Osteoblast (primary cell): ENCODE data around the gene NRP2. TPM values are rescaled to one million over a fixed set of nuclear protein-coding genes. Genes with fewer than 3 reads are reported as not detected.

Source experiments
- DNase-seq: peaks from one replicate; pipeline ENCODE4 v3.0.0; 2011; ENCODE audit warnings: low spot score, mixed read lengths; ENCODE audit not compliant: insufficient read length; ENCODE audit errors: missing footprints
- H2AFZ ChIP-seq: 2 replicates; pipeline ENCODE4 v1.6.0; 2011; ENCODE audit warnings: mild to moderate bottlenecking, low read length
- H3K27ac ChIP-seq: 2 replicates; pipeline ENCODE4 v1.5.1; 2011; ENCODE audit warnings: mild to moderate bottlenecking, low read depth, low read length, moderate library complexity
- H3K27me3 ChIP-seq: 2 replicates; pipeline ENCODE4 v1.6.0; 2012; ENCODE audit warnings: mild to moderate bottlenecking, control low read depth, inconsistent platforms, low read length, moderate library complexity; ENCODE audit not compliant: insufficient read depth
- H3K36me3 ChIP-seq: 2 replicates; pipeline ENCODE4 v1.5.1; 2011; ENCODE audit warnings: mild to moderate bottlenecking, low read length, control low read depth, moderate library complexity; ENCODE audit not compliant: insufficient read depth
- H3K4me1 ChIP-seq: 2 replicates; pipeline ENCODE4 v1.5.1; 2011; ENCODE audit warnings: mild to moderate bottlenecking, low read length, control low read depth, moderate library complexity; ENCODE audit not compliant: insufficient read depth
- H3K4me2 ChIP-seq: 2 replicates; pipeline ENCODE4 v1.6.0; 2011; ENCODE audit warnings: mild to moderate bottlenecking, low read length; ENCODE audit not compliant: insufficient read depth
- H3K4me3 ChIP-seq: fragments of 200-600 bp; sonication (generic); 3 replicates; pipeline ENCODE4 v1.5.1; 2012; ENCODE audit warnings: mild to moderate bottlenecking, low read length, inconsistent platforms; ENCODE audit not compliant: insufficient read depth
- H3K79me2 ChIP-seq: 2 replicates; pipeline ENCODE4 v1.6.0; 2012; ENCODE audit warnings: mild to moderate bottlenecking, low read length, control low read depth, inconsistent platforms; ENCODE audit not compliant: insufficient read depth
- H3K9me3 ChIP-seq: 2 replicates; pipeline ENCODE4 v1.5.1; 2011; ENCODE audit warnings: low read depth, low read length, control low read depth
- H4K20me1 ChIP-seq: 2 replicates; pipeline ENCODE4 v1.6.0; 2012; ENCODE audit warnings: mild to moderate bottlenecking, low read length, control low read depth; ENCODE audit not compliant: insufficient read depth
- total RNA-seq: library from RNA; depleted of rRNA; stranded (reverse); fragments of >200 nt; gene quantifications from 2 replicates; pipeline ENCODE4 v1.2.3, GENCODE V29; 2012
- TF ChIP-seq, protein P1 (sequence below): IDR thresholded peaks from 2 replicates; pipeline ENCODE4 v1.5.1; 2011; ENCODE audit warnings: mild to moderate bottlenecking, low read depth, low read length, moderate library complexity; ENCODE audit errors: extremely low read depth

Gene NRP2
- total RNA-seq, 1 donor = 183 TPM

GRCh38 chr2:205689820-205690219, 7.5 kb downstream of the NRP2 start:
- Histone ChIP-seq H3K4me3 (no peak overlapping the region), H3K79me2 (peaks cover 92% of the 10 kb centered on the region), H3K4me2 (no peak overlapping the region), H3K27me3 (no peaks in the 10 kb centered on the region), H3K27ac (peak overlapping the region; percentile 15), H3K36me3 (no peaks in the 10 kb centered on the region), H3K9me3 (no peaks in the 10 kb centered on the region), H3K4me1 (peaks cover 56% of the 10 kb centered on the region), H4K20me1 (peaks cover 11% of the 10 kb centered on the region), H2AFZ (no peak overlapping the region)
- no peak for DNase-seq
- TF ChIP-seq, protein P1, sequence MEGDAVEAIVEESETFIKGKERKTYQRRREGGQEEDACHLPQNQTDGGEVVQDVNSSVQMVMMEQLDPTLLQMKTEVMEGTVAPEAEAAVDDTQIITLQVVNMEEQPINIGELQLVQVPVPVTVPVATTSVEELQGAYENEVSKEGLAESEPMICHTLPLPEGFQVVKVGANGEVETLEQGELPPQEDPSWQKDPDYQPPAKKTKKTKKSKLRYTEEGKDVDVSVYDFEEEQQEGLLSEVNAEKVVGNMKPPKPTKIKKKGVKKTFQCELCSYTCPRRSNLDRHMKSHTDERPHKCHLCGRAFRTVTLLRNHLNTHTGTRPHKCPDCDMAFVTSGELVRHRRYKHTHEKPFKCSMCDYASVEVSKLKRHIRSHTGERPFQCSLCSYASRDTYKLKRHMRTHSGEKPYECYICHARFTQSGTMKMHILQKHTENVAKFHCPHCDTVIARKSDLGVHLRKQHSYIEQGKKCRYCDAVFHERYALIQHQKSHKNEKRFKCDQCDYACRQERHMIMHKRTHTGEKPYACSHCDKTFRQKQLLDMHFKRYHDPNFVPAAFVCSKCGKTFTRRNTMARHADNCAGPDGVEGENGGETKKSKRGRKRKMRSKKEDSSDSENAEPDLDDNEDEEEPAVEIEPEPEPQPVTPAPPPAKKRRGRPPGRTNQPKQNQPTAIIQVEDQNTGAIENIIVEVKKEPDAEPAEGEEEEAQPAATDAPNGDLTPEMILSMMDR = no peak

DNA sequence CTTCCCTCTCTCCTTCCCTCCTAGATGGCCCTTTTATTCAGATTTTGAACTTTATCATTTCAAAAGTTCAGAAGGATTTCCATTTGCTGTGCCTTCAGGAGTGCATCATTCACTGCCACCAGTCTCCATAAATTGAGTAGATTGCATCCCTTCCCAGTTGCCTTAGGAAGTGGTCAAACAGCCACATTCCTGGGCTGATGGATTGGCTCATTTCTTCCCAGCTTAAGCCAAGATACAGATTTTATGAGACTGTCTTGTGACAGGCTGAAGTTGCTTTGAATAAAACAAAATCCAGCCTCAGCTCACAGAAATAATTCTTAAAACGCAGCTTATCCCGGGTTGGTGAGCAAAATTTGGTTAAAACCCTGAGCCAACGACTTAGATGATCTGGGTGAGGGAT, 9.8 kb downstream of the NRP2 start:
- Histone ChIP-seq H3K4me1 (peaks cover 70% of the 10 kb centered on the region), H3K4me2 (peak overlapping the region; percentile 64), H4K20me1 (peaks cover 1% of the 10 kb centered on the region), H3K79me2 (peaks cover 82% of the 10 kb centered on the region), H3K9me3 (no peaks in the 10 kb centered on the region), H3K4me3 (no peak overlapping the region), H3K27me3 (no peaks in the 10 kb centered on the region), H3K27ac (peak overlapping the region; percentile 98), H2AFZ (peak overlapping the region; percentile 9), H3K36me3 (no peaks in the 10 kb centered on the region)
- DNase-seq = no peak
- TF ChIP-seq, protein P1 = no peak

DNA sequence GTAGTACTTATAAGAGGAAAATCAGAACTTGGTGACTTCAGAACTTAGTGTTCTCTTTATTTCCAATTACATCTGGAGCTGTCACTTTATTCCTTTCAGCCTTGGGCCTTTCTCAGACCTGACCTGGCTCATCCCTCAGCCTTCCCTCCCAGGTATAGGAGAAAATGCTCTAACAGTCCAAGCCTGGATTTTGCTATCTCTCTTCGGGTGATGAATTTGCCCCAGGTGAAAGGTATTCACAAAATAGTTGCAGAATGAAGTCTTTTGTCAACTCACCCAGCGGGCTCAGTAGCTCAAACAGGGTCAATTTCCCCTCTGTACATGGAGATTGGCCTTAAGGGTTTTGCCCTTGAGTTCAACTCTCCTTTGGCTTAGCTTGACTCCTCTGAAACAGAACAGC, 12.0 kb downstream of the NRP2 start:
- no peak overlapping the region for H3K4me2 ChIP-seq
- no peaks in the 10 kb centered on the region for H3K27me3 ChIP-seq
- H2AFZ ChIP-seq = no peak overlapping the region
- H3K79me2 ChIP-seq = peaks cover 61% of the 10 kb centered on the region
- peaks cover 74% of the 10 kb centered on the region for H3K4me1 ChIP-seq
- no peaks in the 10 kb centered on the region for H4K20me1 ChIP-seq
- H3K27ac ChIP-seq = peak overlapping the region; percentile 98
- H3K36me3 ChIP-seq = peaks cover 13% of the 10 kb centered on the region
- TF ChIP-seq, protein P1 = no peak
- no peaks in the 10 kb centered on the region for H3K9me3 ChIP-seq
- no peak overlapping the region for H3K4me3 ChIP-seq
- no peak for DNase-seq

DNA sequence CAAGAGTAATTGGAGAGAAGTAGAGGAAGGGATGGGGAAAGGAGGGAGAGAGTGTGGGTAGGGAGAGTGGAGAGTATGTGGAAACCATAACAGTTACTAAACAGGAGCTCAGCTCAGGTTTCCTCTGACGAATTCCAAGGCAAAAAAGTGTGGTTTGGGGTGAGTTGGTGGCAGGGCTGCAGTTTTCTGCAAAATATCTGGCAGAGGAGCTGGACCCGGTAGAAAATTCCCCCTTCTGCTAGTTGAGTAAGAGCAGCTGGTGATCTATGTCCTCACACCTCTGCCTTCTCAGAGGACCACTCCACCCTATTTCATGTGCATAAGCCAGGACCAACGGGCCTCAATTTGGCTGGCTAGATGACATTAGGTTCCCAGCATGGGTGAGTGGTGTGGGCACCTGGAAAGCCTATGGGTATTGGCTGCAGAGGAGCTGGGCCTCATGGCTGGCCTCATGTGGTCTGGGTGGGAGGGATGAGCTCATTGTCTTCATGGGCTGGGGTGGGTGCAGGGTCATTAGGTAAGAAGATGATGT, 13.2 kb downstream of the NRP2 start:
- peaks cover 86% of the 10 kb centered on the region for H3K4me1 ChIP-seq
- peak overlapping the region; percentile 33 for H3K4me2 ChIP-seq

More for the DNA sequence above, 13.2 kb downstream of the NRP2 start:
- Histone ChIP-seq H4K20me1 (no peaks in the 10 kb centered on the region), H3K4me3 (no peak overlapping the region), H2AFZ (no peak overlapping the region), H3K27ac (peak overlapping the region; percentile 98), H3K27me3 (no peaks in the 10 kb centered on the region), H3K9me3 (no peaks in the 10 kb centered on the region), H3K79me2 (peaks cover 51% of the 10 kb centered on the region), H3K36me3 (peaks cover 17% of the 10 kb centered on the region)
- DNase-seq = no peak
- TF ChIP-seq, protein P1 = no peak
